ENCODE results near the gene FOXC1.

GRCh38 chr6:1587546-1587945 is 22.2 kb upstream of the FOXC1 start:
- no peak for TF ChIP-seq TSC22D4 (tag; IDR thresholded peaks at IDR 0.05)
- TF ChIP-seq SMARCB1 (IDR thresholded peaks at IDR 0.05; ENCODE audit: insufficient read length, low read depth) = no peak
- TF ChIP-seq CTCF (IDR thresholded peaks at IDR 0.05 in 2 of 3, conservative IDR thresholded peaks at IDR 0.05 in 1 of 3; ENCODE audit: insufficient read depth in 2 of 3, low read depth in 1 of 3, low read length in 3 of 3) = no peak
- TF ChIP-seq NFRKB (IDR thresholded peaks at IDR 0.05; ENCODE audit: low read depth) = no peak
- TF ChIP-seq RFX5 (IDR thresholded peaks at IDR 0.05; ENCODE audit: low read depth, low read length) = no peak
- TF ChIP-seq CREM (IDR thresholded peaks at IDR 0.05; ENCODE audit: low read depth) = no peak
- TF ChIP-seq KDM2B (CRISPR knock-in tag; IDR thresholded peaks at IDR 0.05) = no peak

Data from K562 (cell line).